HCT116 (cell line): ENCODE data around the gene HEG1. TPM values are rescaled to one million over a fixed set of nuclear protein-coding genes. Genes with fewer than 3 reads are reported as not detected.

Experiments used
- ATAC-seq: fragments of 200-7000 bp; cut with Tn5 transposase; 2 replicates; pipeline ENCODE4 v1.9.1; 2020; ENCODE audit warnings: mild to moderate bottlenecking, moderate library complexity
- BruUV-seq: library from RNA; stranded (reverse); fragments of 400-500 nt; replicated peaks from 2 replicates; lab custom pipeline; 2021; lab: Mats Ljungman, UMichigan
- CTCF ChIA-PET: fragments of 300-600 bp; sonication (Branson Sonifier 250); formaldehyde crosslinking; loops from one replicate; lab custom pipeline; 2021; ENCODE audit warnings: antibody characterized with exemption; lab: Charles Lee
- POLR2A ChIA-PET: fragments of 300-600, 350-600 bp; sonication (Branson Sonifier 250); formaldehyde crosslinking; loops from one replicate; lab custom pipeline; 2021; ENCODE audit warnings: antibody characterized with exemption; lab: Charles Lee
- RAD21 ChIA-PET, 2 experiments: fragments of 300-600 bp; sonication (Branson Sonifier 250); formaldehyde crosslinking; loops; one replicate each; lab custom pipeline; 2023; ENCODE audit warnings: low total read pairs in 2 of 2; ENCODE audit not compliant: uncharacterized antibody in 2 of 2, unreplicated experiment in 2 of 2, low non-redundant PET in 1 of 2; lab: Charles Lee
- DNase-seq: peaks from one replicate; pipeline ENCODE4 v3.0.0-alpha.2; 2010; ENCODE audit warnings: low read depth, low spot score
- H2AFZ ChIP-seq: fragments of 200-600 bp; shearing (Covaris generic), sonication (generic); 2 replicates; pipeline ENCODE4 v1.6.1; 2017; ENCODE audit warnings: low read depth, mixed run types, mixed read lengths, antibody characterized with exemption, low read length; ENCODE audit not compliant: poor library complexity, severe bottlenecking
- H3K27ac ChIP-seq: 2 replicates; pipeline ENCODE4 v1.5.1; 2012; ENCODE audit warnings: low read depth, low read length
- H3K27me3 ChIP-seq: fragments of 200-600 bp; sonication (generic); 2 replicates; pipeline ENCODE4 v1.6.1; 2016; ENCODE audit warnings: mixed run types, low read length, mixed read lengths; ENCODE audit not compliant: insufficient read depth
- H3K36me3 ChIP-seq, 2 experiments: fragments of 200-500 bp in 1 of 2; fragments of 200-600 bp in 1 of 2; sonication (Bioruptor generic) in 1 of 2; sonication (generic) in 1 of 2; 2 replicates each; pipeline versions ENCODE4 v1.5.1 to v1.6.1; 2014 to 2016; ENCODE audit warnings: low read length in 2 of 2, inconsistent platforms in 1 of 2, mixed read lengths in 1 of 2, mixed run types in 1 of 2; ENCODE audit not compliant: insufficient read depth in 2 of 2, control insufficient read depth in 1 of 2
- H3K4me1 ChIP-seq, 2 experiments: fragments of 200-600 bp in 1 of 2; sonication (generic) in 1 of 2; 2 replicates each; pipeline versions ENCODE4 v1.5.1 to v1.6.1; 2012 to 2017; ENCODE audit warnings: low read length in 2 of 2, inconsistent platforms in 1 of 2, mild to moderate bottlenecking in 1 of 2, mixed read lengths in 1 of 2, mixed run types in 1 of 2, moderate library complexity in 1 of 2; ENCODE audit not compliant: insufficient read depth in 2 of 2, control insufficient read depth in 1 of 2
- H3K4me2 ChIP-seq: fragments of 200-600 bp; sonication (generic); 2 replicates; pipeline ENCODE4 v1.6.1; 2017; ENCODE audit warnings: mixed run types, low read length, mixed read lengths
- H3K4me3 ChIP-seq, 2 experiments: fragments of 200-600 bp in 1 of 2; sonication (generic) in 1 of 2; replicated peaks in 1 of 2; 2 replicates each; pipeline ENCODE4 v1.5.1; 2011 to 2016; ENCODE audit warnings: low read length in 2 of 2, control low read depth in 1 of 2, low read depth in 1 of 2, mild to moderate bottlenecking in 1 of 2, mixed read lengths in 1 of 2, mixed run types in 1 of 2
- H3K79me2 ChIP-seq: fragments of 200-600 bp; sonication (generic); 2 replicates; pipeline ENCODE4 v1.6.1; 2017; ENCODE audit warnings: mild to moderate bottlenecking, mixed run types, low read length, moderate library complexity, mixed read lengths; ENCODE audit not compliant: insufficient read depth
- H3K9ac ChIP-seq: fragments of 200-600 bp; sonication (generic); 2 replicates; pipeline ENCODE4 v1.6.1; 2016; ENCODE audit warnings: low read length, mixed read lengths
- H3K9me2 ChIP-seq: fragments of 200-600 bp; sonication (generic), shearing (Covaris generic); 2 replicates; pipeline ENCODE4 v1.6.1; 2017; ENCODE audit warnings: mixed run types, mild to moderate bottlenecking, moderate library complexity; ENCODE audit not compliant: insufficient read depth
- H3K9me3 ChIP-seq, 2 experiments: fragments of 200-500 bp in 1 of 2; fragments of 200-600 bp in 1 of 2; sonication (Bioruptor generic) in 1 of 2; sonication (generic) in 1 of 2; 2 replicates each; pipeline ENCODE4 v1.6.1; 2014 to 2017; ENCODE audit warnings: low read length in 2 of 2, mixed read lengths in 2 of 2, inconsistent platforms in 1 of 2, low read depth in 1 of 2, mild to moderate bottlenecking in 1 of 2, mixed run types in 1 of 2, moderate library complexity in 1 of 2; ENCODE audit not compliant: control insufficient read depth in 1 of 2, insufficient read depth in 1 of 2
- H4K20me1 ChIP-seq: fragments of 200-600 bp; sonication (generic), shearing (Covaris generic); 2 replicates; pipeline ENCODE4 v1.6.1; 2017; ENCODE audit warnings: mixed run types, mild to moderate bottlenecking, moderate library complexity; ENCODE audit not compliant: insufficient read depth
- ATF3 ChIP-seq: IDR thresholded peaks from 2 replicates; pipeline ENCODE4 v1.6.1; 2012
- CBX3 ChIP-seq: IDR thresholded peaks from 2 replicates; pipeline ENCODE4 v1.6.1; 2012; ENCODE audit warnings: low read depth
- CEBPB ChIP-seq: IDR thresholded peaks from 2 replicates; pipeline ENCODE4 v1.6.1; 2012; ENCODE audit warnings: low read depth
- EZH2phosphoT487 ChIP-seq: fragments of 200-600 bp; IDR thresholded peaks from 2 replicates; pipeline ENCODE4 v1.6.1; 2018; ENCODE audit warnings: antibody characterized with exemption, borderline replicate concordance
- JUND ChIP-seq: IDR thresholded peaks from 2 replicates; pipeline ENCODE4 v1.6.1; 2012
- RAD21 ChIP-seq: IDR thresholded peaks from 2 replicates; pipeline ENCODE4 v1.6.1; 2012; ENCODE audit warnings: low read depth, mild to moderate bottlenecking
- SP1 ChIP-seq: IDR thresholded peaks from 2 replicates; pipeline ENCODE4 v1.6.1; 2012; ENCODE audit warnings: low read depth
- SRF ChIP-seq: IDR thresholded peaks from 2 replicates; pipeline ENCODE4 v1.6.1; 2012; ENCODE audit warnings: low read depth
- TCF7L2 ChIP-seq: IDR thresholded peaks from 2 replicates; pipeline ENCODE4 v1.7.0; 2011; ENCODE audit warnings: borderline replicate concordance, inconsistent platforms; ENCODE audit not compliant: insufficient read depth, insufficient read length; ENCODE audit errors: extremely low read depth
- YY1 ChIP-seq: IDR thresholded peaks from 2 replicates; pipeline ENCODE4 v1.6.1; 2011; ENCODE audit warnings: low read length, low read depth, moderate library complexity, mild to moderate bottlenecking; ENCODE audit not compliant: insufficient replicate concordance; ENCODE audit errors: extremely low read depth
- intact Hi-C: fragments of 100-400 bp; cut with micrococcal nuclease; formaldehyde crosslinking; loops from 2 replicates; pipeline ENCODE4 v1.10.0; 2022
- total RNA-seq: library from RNA; stranded (reverse); gene quantifications from one replicate; pipeline ENCODE4 v1.2.1, GENCODE V29; 2021; ENCODE audit not compliant: unreplicated experiment
- TF ChIP-seq, protein P1 (sequence below), 3 experiments: fragments of 200-600 bp in 1 of 3; sonication (generic) in 1 of 3; IDR thresholded peaks in 2 of 3; conservative IDR thresholded peaks in 1 of 3; 2 replicates each; pipeline ENCODE4 v1.5.1; 2012 to 2017; ENCODE audit warnings: low read depth in 2 of 3, low read length in 2 of 3, antibody characterized with exemption in 1 of 3, borderline replicate concordance in 1 of 3, control low read depth in 1 of 3, mild to moderate bottlenecking in 1 of 3, mixed read lengths in 1 of 3, mixed run types in 1 of 3, moderate library complexity in 1 of 3; ENCODE audit not compliant: insufficient read depth in 1 of 3
- TF ChIP-seq, protein P2 (sequence below): IDR thresholded peaks from 2 replicates; pipeline ENCODE4 v1.6.1; 2011; ENCODE audit warnings: mild to moderate bottlenecking, low read length, moderate library complexity; ENCODE audit not compliant: insufficient replicate concordance; ENCODE audit errors: extremely low read depth

The HEG1 gene
- total RNA-seq, 1 experiment from 2014 or later: 2.6 TPM

DNA sequence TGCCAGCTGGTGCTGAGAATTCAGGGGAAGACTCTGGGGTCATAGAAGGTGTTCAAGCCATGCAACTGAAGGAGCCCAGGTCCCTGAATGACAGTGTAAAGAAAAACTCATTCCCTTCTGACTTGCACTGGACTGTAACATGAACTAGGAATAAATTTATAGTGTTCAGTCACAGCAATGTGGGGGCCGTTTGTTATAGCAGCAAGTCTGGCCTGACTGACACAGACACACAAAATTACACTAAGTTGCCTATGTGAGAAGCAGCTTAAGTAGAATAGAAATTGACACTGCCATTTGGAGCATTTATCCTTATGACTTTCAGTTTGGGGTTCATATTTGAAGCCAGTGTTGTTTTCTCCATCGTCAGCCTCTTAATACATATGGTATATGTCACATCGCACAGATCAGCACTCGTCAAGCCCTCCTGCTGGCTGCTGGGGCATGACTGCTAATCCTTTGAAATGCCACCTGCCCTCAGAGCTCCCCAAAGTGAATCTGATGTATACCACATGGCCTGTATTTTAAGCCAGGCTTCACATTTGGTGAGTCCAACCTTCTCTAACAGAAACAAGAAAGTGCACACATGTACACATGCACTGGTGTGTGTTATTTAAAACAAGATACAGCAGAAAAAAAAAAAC, 17.1 kb upstream of the HEG1 start:
- ChIA-PET RAD21 (no interaction called here), CTCF (no interaction called here)
- H3K27ac ChIP-seq: no peak overlapping the region
- BruUV-seq: no TSS peak
- intact Hi-C loops: no loop called here
- 0 out of 4 replicates have a peak, but pooled peaks cover 0 to under 1% of the 10 kb centered on the region in 2 experiments for H3K4me1 ChIP-seq
- H3K79me2 ChIP-seq: no peaks in the 10 kb centered on the region
- no peaks in the 10 kb centered on the region for H3K9me3 ChIP-seq
- TF ChIP-seq RAD21 (no peak), CBX3 (no peak), CEBPB (no peak), EZH2phosphoT487 (no peak), TCF7L2 (no peak), SRF (no peak), ATF3 (no peak), JUND (no peak), YY1 (no peak), SP1 (no peak)
- TF ChIP-seq, protein P1, sequence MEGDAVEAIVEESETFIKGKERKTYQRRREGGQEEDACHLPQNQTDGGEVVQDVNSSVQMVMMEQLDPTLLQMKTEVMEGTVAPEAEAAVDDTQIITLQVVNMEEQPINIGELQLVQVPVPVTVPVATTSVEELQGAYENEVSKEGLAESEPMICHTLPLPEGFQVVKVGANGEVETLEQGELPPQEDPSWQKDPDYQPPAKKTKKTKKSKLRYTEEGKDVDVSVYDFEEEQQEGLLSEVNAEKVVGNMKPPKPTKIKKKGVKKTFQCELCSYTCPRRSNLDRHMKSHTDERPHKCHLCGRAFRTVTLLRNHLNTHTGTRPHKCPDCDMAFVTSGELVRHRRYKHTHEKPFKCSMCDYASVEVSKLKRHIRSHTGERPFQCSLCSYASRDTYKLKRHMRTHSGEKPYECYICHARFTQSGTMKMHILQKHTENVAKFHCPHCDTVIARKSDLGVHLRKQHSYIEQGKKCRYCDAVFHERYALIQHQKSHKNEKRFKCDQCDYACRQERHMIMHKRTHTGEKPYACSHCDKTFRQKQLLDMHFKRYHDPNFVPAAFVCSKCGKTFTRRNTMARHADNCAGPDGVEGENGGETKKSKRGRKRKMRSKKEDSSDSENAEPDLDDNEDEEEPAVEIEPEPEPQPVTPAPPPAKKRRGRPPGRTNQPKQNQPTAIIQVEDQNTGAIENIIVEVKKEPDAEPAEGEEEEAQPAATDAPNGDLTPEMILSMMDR (IDR thresholded peaks at IDR 0.05 in 2 of 3, conservative IDR thresholded peaks at IDR 0.05 in 1 of 3; ENCODE audit: borderline replicate concordance in 1 of 3, insufficient read depth in 1 of 3, low read depth in 2 of 3, low read length in 2 of 3): no peak
- TF ChIP-seq, protein P2, sequence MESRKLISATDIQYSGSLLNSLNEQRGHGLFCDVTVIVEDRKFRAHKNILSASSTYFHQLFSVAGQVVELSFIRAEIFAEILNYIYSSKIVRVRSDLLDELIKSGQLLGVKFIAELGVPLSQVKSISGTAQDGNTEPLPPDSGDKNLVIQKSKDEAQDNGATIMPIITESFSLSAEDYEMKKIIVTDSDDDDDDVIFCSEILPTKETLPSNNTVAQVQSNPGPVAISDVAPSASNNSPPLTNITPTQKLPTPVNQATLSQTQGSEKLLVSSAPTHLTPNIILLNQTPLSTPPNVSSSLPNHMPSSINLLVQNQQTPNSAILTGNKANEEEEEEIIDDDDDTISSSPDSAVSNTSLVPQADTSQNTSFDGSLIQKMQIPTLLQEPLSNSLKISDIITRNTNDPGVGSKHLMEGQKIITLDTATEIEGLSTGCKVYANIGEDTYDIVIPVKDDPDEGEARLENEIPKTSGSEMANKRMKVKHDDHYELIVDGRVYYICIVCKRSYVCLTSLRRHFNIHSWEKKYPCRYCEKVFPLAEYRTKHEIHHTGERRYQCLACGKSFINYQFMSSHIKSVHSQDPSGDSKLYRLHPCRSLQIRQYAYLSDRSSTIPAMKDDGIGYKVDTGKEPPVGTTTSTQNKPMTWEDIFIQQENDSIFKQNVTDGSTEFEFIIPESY: no peak
- TF ChIP-seq, all 23 proteins: peak for 0
- Histone ChIP-seq H3K9ac (no peak overlapping the region), H3K27me3 (no peaks in the 10 kb centered on the region), H3K36me3 (0 out of 4 replicates have a peak, but pooled peaks cover 0 to 3% of the 10 kb centered on the region in 2 experiments), H2AFZ (no peak overlapping the region), H3K4me2 (no peak overlapping the region), H3K4me3 (no peak overlapping the region), H4K20me1 (no peaks in the 10 kb centered on the region), H3K9me2 (no peaks in the 10 kb centered on the region)
- ATAC-seq (no peak), DNase-seq (no peak)
- POLR2A ChIA-PET: interaction anchor here (0.6 kb wide), 1 partner anchor 447 kb away, joined by 6 read pairs; the partner anchor contains the start of gene SNX4
